ENCODE measurements around the gene AKAP1.

AKAP1 gene

GRCh38 chr17:57115377-57115776, 30.3 kb downstream of the AKAP1 start:
- Histone ChIP-seq H3K9me3 (no peaks in the 10 kb centered on the region), H3K4me1 (peaks cover 0 to 24% (median 16%) of the 10 kb centered on the region in 4 donors), H3K36me3 (peaks cover 78 to 98% (median 84%) of the 10 kb centered on the region in 3 donors), H3K27ac (no peak overlapping the region), H3K27me3 (no peaks in the 10 kb centered on the region), H3K4me3 (no peak overlapping the region)
- intact Hi-C loops (cut with DNase I; ENCODE audit: low total_unique reads) = loop anchor here (2.0 to 10.0 kb wide), 2 partner anchors 111 to 281 kb away; partner anchors contain the start of genes C17orf67 and DGKE
- DNase-seq = no peak
- TF ChIP-seq CTCF (IDR thresholded peaks at IDR 0.05) = no peak

GRCh38 chr17:57115916-57116315, 30.9 kb downstream of the AKAP1 start:
- H3K27ac ChIP-seq = no peak overlapping the region
- no peak overlapping the region for H3K4me3 ChIP-seq
- no peaks in the 10 kb centered on the region for H3K27me3 ChIP-seq
- H3K9me3 ChIP-seq = no peaks in the 10 kb centered on the region
- no peak for DNase-seq
- intact Hi-C loops (cut with DNase I; ENCODE audit: low total_unique reads) = loop anchor here (2.0 to 10.0 kb wide), 2 partner anchors 111 to 281 kb away; partner anchors contain the start of genes C17orf67 and DGKE
- H3K4me1 ChIP-seq = peaks cover 0 to 19% (median 10%) of the 10 kb centered on the region in 4 donors
- peaks cover 83 to 100% (median 84%) of the 10 kb centered on the region in 3 donors for H3K36me3 ChIP-seq
- no peak for TF ChIP-seq CTCF (IDR thresholded peaks at IDR 0.05)

- no peak for DNase-seq
- Histone ChIP-seq H3K9me3 (no peaks in the 10 kb centered on the region), H3K4me3 (no peak overlapping the region), H3K27me3 (no peaks in the 10 kb centered on the region), H3K27ac (no peak overlapping the region), H3K36me3 (peaks cover 87 to 100% (median 90%) of the 10 kb centered on the region in 3 donors), H3K4me1 (peaks cover 0 to 11% (median 4%) of the 10 kb centered on the region in 4 donors)
- no peak for TF ChIP-seq CTCF (IDR thresholded peaks at IDR 0.05)
- intact Hi-C loops (cut with DNase I; ENCODE audit: low total_unique reads) = loop anchor here (10.0 kb wide), 1 partner anchor 283 kb away; the partner anchor contains the start of genes C17orf67 and DGKE
Measured at GRCh38 chr17:57117798-57118197, 32.8 kb downstream of the AKAP1 start.

GRCh38 chr17:57120814-57121213, 35.8 kb downstream of the AKAP1 start:
- intact Hi-C loops (cut with DNase I; ENCODE audit: low total_unique reads) = loop anchor here (10.0 kb wide), 1 partner anchor 46 kb away; no protein-coding TSS in a partner anchor
- Histone ChIP-seq H3K9me3 (no peaks in the 10 kb centered on the region), H3K4me3 (no peak overlapping the region), H3K27me3 (no peaks in the 10 kb centered on the region), H3K36me3 (peaks cover 90 to 100% (median 91%) of the 10 kb centered on the region in 3 donors), H3K4me1 (no peaks in the 10 kb centered on the region), H3K27ac (no peak overlapping the region)
- no peak for DNase-seq
- no peak for TF ChIP-seq CTCF (IDR thresholded peaks at IDR 0.05)

GRCh38 chr17:57121308-57122042, 36.4 kb downstream of the AKAP1 start:
- Histone ChIP-seq H3K4me1 (no peaks in the 10 kb centered on the region), H3K4me3 (no peak overlapping the region), H3K36me3 (peaks cover 86 to 100% (median 89%) of the 10 kb centered on the region in 3 donors), H3K27ac (no peak overlapping the region), H3K27me3 (no peaks in the 10 kb centered on the region), H3K9me3 (no peaks in the 10 kb centered on the region)
- peak; percentile 25 to 34 for TF ChIP-seq CTCF (IDR thresholded peaks at IDR 0.05)
- intact Hi-C loops (cut with DNase I; ENCODE audit: low total_unique reads) = loop anchor here (10.0 kb wide), 1 partner anchor 47 kb away; no protein-coding TSS in a partner anchor
- no peak for DNase-seq
